PFSK-1 (cell line): Measurements from ENCODE around the gene GLE1.

Experiments used
- POLR2AphosphoS5 ChIP-seq: IDR thresholded peaks from 2 replicates; pipeline ENCODE4 v1.6.1; 2012; ENCODE audit warnings: low read depth, mild to moderate bottlenecking, control low read depth, low read length, moderate library complexity
- REST ChIP-seq, 2 experiments: IDR thresholded peaks; 2 replicates each; pipeline versions ENCODE4 v1.6.1 to v1.8.0; 2011 to 2012; ENCODE audit warnings: low read depth in 2 of 2, low read length in 2 of 2, control low read depth in 1 of 2, inconsistent platforms in 1 of 2, mild to moderate bottlenecking in 1 of 2, moderate library complexity in 1 of 2; ENCODE audit not compliant: insufficient read depth in 1 of 2
- SIN3A ChIP-seq: IDR thresholded peaks from 2 replicates; pipeline ENCODE4 v1.6.1; 2012; ENCODE audit warnings: mild to moderate bottlenecking, low read length, moderate library complexity, borderline replicate concordance; ENCODE audit not compliant: insufficient read depth
- TAF1 ChIP-seq: IDR thresholded peaks from 2 replicates; pipeline ENCODE4 v1.6.1; 2012; ENCODE audit warnings: low read length, control low read depth, borderline replicate concordance; ENCODE audit not compliant: insufficient read depth

GRCh38 chr9:128494108-128494745, 10.3 kb upstream of the GLE1 start:
- no peak for TF ChIP-seq POLR2AphosphoS5
- TF ChIP-seq TAF1 = no peak
- peak in 1 of 2 experiments; percentile 19; a peak in 1 of 4 replicates for TF ChIP-seq REST (IDR thresholded peaks at IDR 0.05; ENCODE audit: insufficient read depth in 1 of 2, low read depth in 2 of 2, low read length in 2 of 2)
- no peak for TF ChIP-seq SIN3A
